Measurements from ENCODE around the gene PPP6C.

The PPP6C gene

GRCh38 chr9:125156551-125156950, 33.1 kb downstream of the PPP6C start:
- Histone ChIP-seq H3K27ac (no peak overlapping the region), H3K4me3 (ENCODE audit: low read depth, low read length) (no peak overlapping the region), H3K27me3 (replicated peaks) (no peaks in the 10 kb centered on the region), H3K36me3 (replicated peaks) (peaks cover 17% of the 10 kb centered on the region)
- in situ Hi-C loops (cut with HindIII; ENCODE audit: low pct_ligation_motif_present, low sequenced_read_pairs), result no loop called here
- DNase-seq, result no peak
- TF ChIP-seq CTCF (IDR thresholded peaks at IDR 0.05; ENCODE audit: low read depth, low read length, missing control alignments), result no peak

GRCh38 chr9:125153712-125154367, 35.8 kb downstream of the PPP6C start:
- TF ChIP-seq CTCF (IDR thresholded peaks at IDR 0.05; ENCODE audit: low read depth, low read length, missing control alignments), result no peak
- H3K27me3 ChIP-seq (replicated peaks), result no peaks in the 10 kb centered on the region
- peaks cover 29% of the 10 kb centered on the region for H3K36me3 ChIP-seq (replicated peaks)

GRCh38 chr9:125151730-125152129, 37.9 kb downstream of the PPP6C start:
- no peak for TF ChIP-seq CTCF (IDR thresholded peaks at IDR 0.05; ENCODE audit: low read depth, low read length, missing control alignments)
- H3K36me3 ChIP-seq (replicated peaks), result peaks cover 29% of the 10 kb centered on the region
- H3K27ac ChIP-seq, result no peak overlapping the region
- DNase-seq, result no peak
- no peaks in the 10 kb centered on the region for H3K27me3 ChIP-seq (replicated peaks)
- no peak overlapping the region for H3K4me3 ChIP-seq (ENCODE audit: low read depth, low read length)
- in situ Hi-C loops (cut with HindIII; ENCODE audit: low pct_ligation_motif_present, low sequenced_read_pairs), result no loop called here

More at GRCh38 chr9:125153712-125154367, 35.8 kb downstream of the PPP6C start:
- in situ Hi-C loops (cut with HindIII; ENCODE audit: low pct_ligation_motif_present, low sequenced_read_pairs), result no loop called here
- DNase-seq, result no peak
- Histone ChIP-seq H3K27ac (no peak overlapping the region), H3K4me3 (ENCODE audit: low read depth, low read length) (no peak overlapping the region)

- TF ChIP-seq CTCF (IDR thresholded peaks at IDR 0.05; ENCODE audit: low read depth, low read length, missing control alignments), result no peak
- no peak overlapping the region for H3K4me3 ChIP-seq (ENCODE audit: low read depth, low read length)
- H3K27ac ChIP-seq, result no peak overlapping the region
- in situ Hi-C loops (cut with HindIII; ENCODE audit: low pct_ligation_motif_present, low sequenced_read_pairs), result no loop called here
- DNase-seq, result no peak
- peaks cover 29% of the 10 kb centered on the region for H3K36me3 ChIP-seq (replicated peaks)
- H3K27me3 ChIP-seq (replicated peaks), result no peaks in the 10 kb centered on the region
Measured at GRCh38 chr9:125150349-125151245, 39.0 kb downstream of the PPP6C start.

GRCh38 chr9:125147401-125147951, 42.1 kb downstream of the PPP6C start:
- in situ Hi-C loops (cut with HindIII; ENCODE audit: low pct_ligation_motif_present, low sequenced_read_pairs), result no loop called here

More at GRCh38 chr9:125147401-125147951, 42.1 kb downstream of the PPP6C start:
- DNase-seq, result no peak
- TF ChIP-seq CTCF (IDR thresholded peaks at IDR 0.05; ENCODE audit: low read depth, low read length, missing control alignments), result no peak
- Histone ChIP-seq H3K4me3 (ENCODE audit: low read depth, low read length) (no peak overlapping the region), H3K27me3 (replicated peaks) (no peaks in the 10 kb centered on the region), H3K27ac (no peak overlapping the region), H3K36me3 (replicated peaks) (peaks cover 14% of the 10 kb centered on the region)
